ENCODE measurements around the gene IQGAP2. TPM values are rescaled to one million over a fixed set of nuclear protein-coding genes. Genes with fewer than 3 reads are reported as not detected.
A peak's percentile ranks its signal among the peaks of the same experiment; 100 is the strongest.

IQGAP2 gene
- total RNA-seq, 1 donor from 2014 or later: not detected

GRCh38 chr5:76586531-76586930 lies 183.4 kb downstream of the IQGAP2 start:
- FAIRE-seq: no peak
- DNase-seq (ENCODE audit: low read depth): no peak
- TF ChIP-seq CTCF (IDR thresholded peaks at IDR 0.05; ENCODE audit: insufficient read depth, low read length, severe bottlenecking): no peak

GRCh38 chr5:76590027-76590426 lies 186.9 kb downstream of the IQGAP2 start:
- Histone ChIP-seq H3K4me3 (ENCODE audit: low read depth, low read length) (no peak overlapping the region), H3K27me3 (ENCODE audit: control insufficient read depth, insufficient read depth, low read length) (no peaks in the 10 kb centered on the region), H3K36me3 (ENCODE audit: control insufficient read depth, insufficient read depth, low read length) (no peaks in the 10 kb centered on the region)
- FAIRE-seq (no peak), DNase-seq (ENCODE audit: low read depth) (peak; percentile 50)
- no peak for TF ChIP-seq CTCF (IDR thresholded peaks at IDR 0.05; ENCODE audit: insufficient read depth, low read length, severe bottlenecking)

More at GRCh38 chr5:76586531-76586930, 183.4 kb downstream of the IQGAP2 start:
- Histone ChIP-seq H3K27me3 (ENCODE audit: control insufficient read depth, insufficient read depth, low read length) (no peaks in the 10 kb centered on the region), H3K36me3 (ENCODE audit: control insufficient read depth, insufficient read depth, low read length) (no peaks in the 10 kb centered on the region), H3K4me3 (ENCODE audit: low read depth, low read length) (no peak overlapping the region)

GRCh38 chr5:76591366-76591765 lies 188.3 kb downstream of the IQGAP2 start:
- no peak overlapping the region for H3K4me3 ChIP-seq (ENCODE audit: low read depth, low read length)
- no peaks in the 10 kb centered on the region for H3K27me3 ChIP-seq (ENCODE audit: control insufficient read depth, insufficient read depth, low read length)
- H3K36me3 ChIP-seq (ENCODE audit: control insufficient read depth, insufficient read depth, low read length): no peaks in the 10 kb centered on the region
- no peak for TF ChIP-seq CTCF (IDR thresholded peaks at IDR 0.05; ENCODE audit: insufficient read depth, low read length, severe bottlenecking)
- FAIRE-seq: no peak
- DNase-seq (ENCODE audit: low read depth): no peak

GRCh38 chr5:76592692-76593091 lies 189.6 kb downstream of the IQGAP2 start:
- Histone ChIP-seq H3K4me3 (ENCODE audit: low read depth, low read length) (no peak overlapping the region), H3K36me3 (ENCODE audit: control insufficient read depth, insufficient read depth, low read length) (no peaks in the 10 kb centered on the region), H3K27me3 (ENCODE audit: control insufficient read depth, insufficient read depth, low read length) (no peaks in the 10 kb centered on the region)
- no peak for FAIRE-seq
- DNase-seq (ENCODE audit: low read depth): no peak
- TF ChIP-seq CTCF (IDR thresholded peaks at IDR 0.05; ENCODE audit: insufficient read depth, low read length, severe bottlenecking): no peak

- FAIRE-seq: no peak
- H3K4me3 ChIP-seq (ENCODE audit: low read depth, low read length): no peak overlapping the region
- DNase-seq (ENCODE audit: low read depth): no peak
- H3K36me3 ChIP-seq (ENCODE audit: control insufficient read depth, insufficient read depth, low read length): no peaks in the 10 kb centered on the region
- no peak for TF ChIP-seq CTCF (IDR thresholded peaks at IDR 0.05; ENCODE audit: insufficient read depth, low read length, severe bottlenecking)
- no peaks in the 10 kb centered on the region for H3K27me3 ChIP-seq (ENCODE audit: control insufficient read depth, insufficient read depth, low read length)
These were observed 191.0 kb downstream of the IQGAP2 start for GRCh38 chr5:76594107-76594506.

- DNase-seq (ENCODE audit: low read depth) (no peak), FAIRE-seq (no peak)
- TF ChIP-seq CTCF (IDR thresholded peaks at IDR 0.05; ENCODE audit: insufficient read depth, low read length, severe bottlenecking): no peak
- no peaks in the 10 kb centered on the region for H3K36me3 ChIP-seq (ENCODE audit: control insufficient read depth, insufficient read depth, low read length)
- H3K4me3 ChIP-seq (ENCODE audit: low read depth, low read length): no peak overlapping the region
- H3K27me3 ChIP-seq (ENCODE audit: control insufficient read depth, insufficient read depth, low read length): no peaks in the 10 kb centered on the region
These were observed 192.8 kb downstream of the IQGAP2 start for GRCh38 chr5:76595755-76596481.
